Measurements from ENCODE around the gene BORA.
"Not testable (repeated sequence)": the region's sequence is repeated elsewhere in the genome, so short reads cannot be mapped to it uniquely, and the experiment has no call there.

BORA gene

GRCh38 chr13:72727417-72728289 lies at the start of gene BORA, which contains the start of gene MZT1:
BORA (plus strand) TSS chr13:72727923; CDS start chr13:72728941, 1,018 bp downstream.
MZT1 (minus strand) TSS chr13:72727629; CDS start chr13:72727602, 27 bp downstream.
- peak; percentile 87 for DNase-seq

DNA sequence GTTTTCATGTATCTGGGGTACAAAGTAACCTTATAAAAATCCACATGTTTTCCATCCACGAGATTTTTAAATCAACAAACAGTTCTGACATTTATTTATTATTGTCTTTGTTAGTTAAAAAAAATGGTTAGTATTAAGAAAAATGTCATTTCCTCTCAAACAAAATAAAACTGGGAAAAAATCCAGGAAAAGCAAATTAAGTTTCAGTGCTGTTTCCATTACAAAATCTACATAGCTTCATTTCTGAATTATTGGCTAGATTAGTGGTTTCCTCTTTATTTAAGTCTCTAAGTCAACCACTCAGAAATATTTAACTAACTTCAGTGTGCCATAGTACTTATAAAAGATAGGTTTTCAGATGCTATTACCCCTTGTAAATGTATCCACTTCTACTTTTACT lies 49.4 kb upstream of the BORA start:
- no peak for DNase-seq

DNA sequence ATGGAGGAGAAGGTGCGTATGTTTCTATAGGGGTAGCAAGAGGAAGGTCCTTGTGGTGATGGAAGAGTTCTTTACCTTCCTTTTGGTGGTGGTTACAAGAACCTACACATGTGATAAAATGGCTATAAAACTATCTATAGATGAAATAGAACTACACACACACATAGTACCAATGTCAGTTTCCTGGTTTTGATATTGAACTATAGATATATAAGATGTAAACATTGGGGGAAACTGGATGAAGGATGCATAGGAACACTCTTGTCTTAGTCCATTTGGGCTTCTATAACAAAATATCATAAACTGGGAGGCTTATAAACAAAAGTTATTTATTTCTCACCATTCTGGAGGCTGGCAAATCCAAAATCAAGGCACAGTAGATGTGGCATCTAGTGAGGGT lies 47.4 kb upstream of the BORA start:
- no peak for DNase-seq

- DNase-seq: no peak
Observed at GRCh38 chr13:72686766-72687165, 41.0 kb upstream of the BORA start.

DNA sequence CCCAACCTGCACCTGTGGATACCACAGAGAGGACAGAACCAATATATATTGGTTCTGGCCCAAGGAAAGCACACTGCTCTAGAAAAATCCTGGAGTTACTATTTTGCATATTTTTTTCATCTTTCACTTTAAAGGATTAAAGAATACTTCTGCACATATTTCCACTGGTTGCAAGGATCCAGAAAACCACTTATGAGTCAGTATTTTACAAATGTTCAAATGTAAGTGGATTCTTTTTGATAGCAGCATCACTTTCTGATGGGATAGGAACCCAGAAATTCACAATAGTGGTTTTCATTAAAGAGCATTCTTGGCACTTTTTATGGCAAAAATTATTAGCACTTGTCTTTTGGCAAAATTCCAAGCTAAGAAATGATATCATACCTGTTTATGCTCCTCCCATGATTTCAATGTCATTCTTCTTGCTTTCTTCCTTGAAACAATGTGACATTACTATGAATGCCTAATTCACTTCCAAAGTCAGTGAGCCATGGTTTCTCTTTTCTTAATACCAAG lies 38.5 kb upstream of the BORA start:
- no peak for DNase-seq

DNA sequence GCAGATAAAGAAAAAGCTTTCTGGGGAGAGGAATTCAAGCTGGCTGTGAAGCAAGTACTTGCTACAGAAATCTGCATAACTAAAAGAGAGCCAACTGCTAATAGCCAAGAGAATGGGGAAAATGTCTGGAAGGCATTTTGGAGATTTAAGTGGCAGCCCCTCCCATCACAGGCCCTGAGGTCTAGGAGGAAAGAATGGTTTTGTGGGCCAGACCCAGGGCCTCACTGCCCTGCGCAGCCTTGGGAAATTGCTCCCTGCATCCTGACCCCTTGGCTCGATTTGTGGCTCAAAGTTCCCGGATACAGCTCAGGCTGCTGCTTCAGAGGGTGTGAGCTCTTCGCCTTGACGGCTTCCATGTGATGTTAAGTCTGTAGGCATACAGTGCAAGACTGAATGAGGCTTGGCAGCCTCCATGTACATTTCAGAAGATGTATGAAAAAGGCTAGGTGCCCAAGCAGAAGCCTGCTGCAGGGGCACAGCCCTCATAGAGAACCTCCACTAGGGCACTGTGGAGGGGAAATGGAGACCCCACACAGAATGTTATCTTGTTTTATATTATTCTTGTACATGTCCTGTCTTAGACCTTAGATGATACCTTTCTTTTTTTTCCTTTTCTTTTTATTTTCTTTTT lies 34.7 kb upstream of the BORA start:
- DNase-seq: no peak

DNA sequence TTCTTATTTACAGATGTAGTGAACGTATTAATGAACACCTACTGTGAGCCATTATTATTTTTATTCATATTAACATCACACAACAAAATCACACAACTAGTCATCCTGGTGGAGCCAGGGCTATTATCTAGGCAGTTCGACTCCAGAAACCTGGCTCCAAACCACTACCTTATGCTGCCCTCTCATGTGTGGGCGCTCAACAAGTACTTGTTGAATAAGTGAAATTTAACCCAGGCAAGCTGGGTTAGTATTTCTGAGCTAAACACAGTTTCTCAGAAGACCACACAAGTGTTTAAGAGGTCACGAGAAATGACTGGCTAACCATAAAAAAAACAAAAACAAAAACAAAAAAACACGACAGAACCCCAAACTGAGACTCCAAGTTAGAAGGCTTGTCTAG lies 33.9 kb upstream of the BORA start:
- DNase-seq: no peak

DNA sequence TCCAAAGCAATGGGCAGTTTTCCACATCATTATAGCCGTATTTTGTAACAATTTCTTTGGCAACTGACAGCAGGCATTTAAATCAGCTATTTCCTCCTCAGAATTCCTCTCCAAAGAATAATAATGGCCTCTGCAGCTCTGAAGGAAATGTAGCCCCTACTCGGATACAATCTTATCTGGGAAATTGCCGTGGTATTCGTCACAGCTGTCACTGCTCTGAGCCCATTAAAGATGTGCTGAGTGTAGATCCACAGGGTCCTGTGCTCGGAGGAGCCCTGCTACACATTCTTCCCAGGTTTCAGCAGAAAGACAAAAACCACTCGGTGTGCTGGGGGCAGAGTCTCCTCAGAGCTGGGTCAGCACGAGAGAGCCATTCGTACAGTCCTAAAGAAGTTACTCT lies 33.4 kb upstream of the BORA start:
- DNase-seq: no peak

- DNase-seq: no peak
Observed at GRCh38 chr13:72696579-72696978, 31.1 kb upstream of the BORA start.

DNA sequence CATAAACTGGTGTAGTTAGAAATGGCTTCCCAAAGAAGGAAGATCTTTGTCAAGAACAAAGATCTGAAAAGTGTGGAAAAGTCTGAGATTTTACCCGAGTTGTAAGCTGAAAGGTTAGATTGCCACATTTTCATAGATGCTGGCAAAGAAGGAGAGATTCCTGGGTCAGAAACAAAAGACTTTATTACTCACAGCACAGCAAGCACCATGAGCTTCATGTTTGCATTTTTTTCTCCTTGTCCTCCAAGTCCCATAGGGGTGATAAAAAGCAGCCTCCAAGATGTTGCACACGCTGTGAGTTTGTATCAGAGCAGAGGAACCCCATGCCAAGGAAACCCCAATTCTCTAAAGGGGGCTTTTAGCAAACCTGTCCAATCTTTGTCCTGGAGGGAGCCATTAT lies 29.6 kb upstream of the BORA start:
- no peak for DNase-seq

- DNase-seq: no peak
Observed at GRCh38 chr13:72700509-72700908, 27.2 kb upstream of the BORA start.

- DNase-seq: no peak
Observed at GRCh38 chr13:72716776-72717175, 10.9 kb upstream of the BORA start.

GRCh38 chr13:72726185-72726584 lies 1.5 kb upstream of the BORA start:
- DNase-seq: not testable (repeated sequence)

GRCh38 chr13:72726726-72727416 lies 852 bp upstream of the BORA start:
- DNase-seq: peak; percentile 9

GRCh38 chr13:72728290-72728605 lies 525 bp downstream of the BORA start:
- no peak for DNase-seq

GRCh38 chr13:72737033-72737432 lies 9.3 kb downstream of the BORA start:
- no peak for DNase-seq

DNA sequence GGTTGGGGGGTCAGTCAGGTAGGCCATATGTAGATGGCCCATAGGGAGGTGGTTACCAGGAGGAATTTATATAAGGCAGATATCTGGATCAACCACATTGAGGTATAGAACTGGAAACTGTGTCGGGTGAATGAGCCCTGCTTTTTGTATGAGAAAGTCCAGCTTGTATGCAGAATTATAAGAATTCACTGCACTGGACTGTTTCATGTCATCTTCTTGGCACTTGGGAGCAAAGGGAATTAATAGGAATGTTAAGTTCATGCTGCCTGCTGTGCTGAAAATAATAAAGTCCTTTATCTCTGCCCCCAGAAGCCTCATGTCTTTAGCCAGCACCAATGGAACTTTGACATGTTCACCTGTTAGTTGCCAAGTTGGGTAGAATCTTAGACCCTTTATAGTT lies 12.3 kb downstream of the BORA start:
- no peak for DNase-seq

DNA sequence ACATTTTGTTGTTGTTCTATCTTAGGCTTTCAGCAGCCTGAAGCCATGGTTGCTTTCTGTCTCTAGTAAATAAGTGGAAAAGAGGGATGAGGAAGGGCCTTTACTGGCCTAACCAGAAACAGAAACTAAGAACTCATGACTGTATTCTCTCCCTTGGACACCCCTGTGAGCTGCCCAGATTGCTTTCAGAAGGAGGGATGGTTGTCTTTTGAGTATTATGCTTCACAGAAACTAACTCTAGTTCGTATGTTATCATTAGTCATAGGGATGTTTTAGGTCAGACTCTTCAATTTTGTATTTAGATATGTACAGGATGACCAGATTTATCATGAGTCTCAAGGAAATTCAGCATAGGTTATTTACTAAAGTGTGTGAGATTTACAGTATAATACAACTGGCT lies 17.5 kb downstream of the BORA start:
- DNase-seq: no peak

DNA sequence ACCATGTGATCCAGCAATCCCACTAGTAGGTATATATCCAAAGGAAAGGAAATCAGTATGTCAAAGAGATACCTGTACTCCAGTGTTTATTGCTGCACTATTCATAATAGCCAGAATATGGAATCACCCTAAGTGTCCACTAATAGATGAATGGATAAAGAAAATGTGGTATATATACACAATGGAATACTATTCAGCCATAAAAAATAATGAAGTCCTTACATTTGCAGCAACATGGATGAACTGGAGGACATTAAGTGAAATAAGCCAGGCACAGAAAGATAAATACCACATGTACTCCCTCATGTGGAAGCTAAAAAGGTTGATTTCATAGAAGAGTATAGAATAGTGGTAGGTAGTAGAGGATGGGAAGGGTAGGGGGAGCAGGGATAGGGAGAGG lies 23.5 kb downstream of the BORA start:
- DNase-seq: no peak

DNA sequence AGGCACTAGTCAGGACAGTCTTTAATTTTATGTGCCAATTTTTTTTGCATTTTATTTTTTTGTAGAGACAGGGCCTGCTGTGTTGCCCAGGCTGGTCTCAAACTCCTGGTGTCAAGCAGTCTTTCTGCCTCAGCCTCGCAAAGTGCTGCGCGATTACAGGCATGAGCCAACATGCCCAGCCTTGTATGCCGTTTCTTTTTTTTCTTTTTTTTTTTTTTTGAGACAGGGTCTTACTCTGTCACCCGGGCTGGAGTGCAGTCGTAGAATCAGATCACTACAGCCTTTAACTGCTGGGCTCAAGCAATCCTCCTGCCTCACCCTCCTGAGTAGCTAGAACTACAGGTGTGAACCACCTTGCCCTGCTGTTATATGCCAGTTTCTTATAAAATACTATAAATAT lies 26.4 kb downstream of the BORA start:
- DNase-seq: no peak

- DNase-seq: no peak
Observed at GRCh38 chr13:72757792-72758535, 30.2 kb downstream of the BORA start.

DNA sequence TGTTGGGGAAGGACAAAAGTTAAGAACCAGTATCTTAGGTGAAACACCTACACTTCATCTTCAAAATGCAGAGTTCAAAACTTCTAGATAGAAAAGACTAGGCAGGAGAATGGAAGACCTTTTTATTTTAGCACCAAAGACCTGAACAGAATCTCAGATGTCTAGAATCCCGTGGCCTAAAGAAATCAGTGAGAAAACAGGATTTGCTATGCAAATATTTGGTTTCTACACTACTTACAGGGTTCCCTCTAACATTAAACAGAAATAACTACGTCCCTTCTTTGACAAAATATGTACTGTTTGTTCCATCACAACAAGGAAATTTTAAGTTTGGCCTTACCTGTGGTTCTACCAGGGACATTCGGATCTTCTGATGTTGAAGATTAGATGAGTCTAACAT lies 32.5 kb downstream of the BORA start:
- DNase-seq: no peak

GRCh38 chr13:72763411-72763810 lies 35.7 kb downstream of the BORA start:
- DNase-seq: no peak
